ENCODE data around the gene BAZ1A.

Gene BAZ1A

DNA sequence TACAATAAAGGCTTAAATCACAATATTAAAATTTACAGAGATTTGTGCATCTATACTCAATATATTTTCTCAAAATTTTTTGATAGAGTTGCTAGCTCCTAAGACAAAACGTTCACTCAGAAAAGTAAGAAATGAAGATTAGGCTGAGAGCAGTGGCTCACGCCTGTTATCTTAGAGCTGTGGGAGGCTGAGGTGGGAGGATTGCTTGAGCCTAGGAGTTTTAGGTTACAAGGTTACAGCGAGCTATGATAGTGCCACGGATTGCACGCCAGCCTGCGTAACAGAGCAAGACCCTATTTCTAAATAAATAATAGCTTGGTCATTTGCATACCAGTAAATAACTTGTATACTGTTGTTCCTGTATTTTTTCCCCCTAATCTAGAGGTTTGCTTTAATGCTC is 125.8 kb downstream of the BAZ1A start:
- TF ChIP-seq TAF1 (IDR thresholded peaks at IDR 0.05; ENCODE audit: borderline replicate concordance, insufficient read depth, low read length) (no peak), FOXP2 (optimal IDR thresholded peaks at IDR 0.05; ENCODE audit: borderline replicate concordance, extremely low read depth, extremely low read length, insufficient read depth) (no peak)

DNA sequence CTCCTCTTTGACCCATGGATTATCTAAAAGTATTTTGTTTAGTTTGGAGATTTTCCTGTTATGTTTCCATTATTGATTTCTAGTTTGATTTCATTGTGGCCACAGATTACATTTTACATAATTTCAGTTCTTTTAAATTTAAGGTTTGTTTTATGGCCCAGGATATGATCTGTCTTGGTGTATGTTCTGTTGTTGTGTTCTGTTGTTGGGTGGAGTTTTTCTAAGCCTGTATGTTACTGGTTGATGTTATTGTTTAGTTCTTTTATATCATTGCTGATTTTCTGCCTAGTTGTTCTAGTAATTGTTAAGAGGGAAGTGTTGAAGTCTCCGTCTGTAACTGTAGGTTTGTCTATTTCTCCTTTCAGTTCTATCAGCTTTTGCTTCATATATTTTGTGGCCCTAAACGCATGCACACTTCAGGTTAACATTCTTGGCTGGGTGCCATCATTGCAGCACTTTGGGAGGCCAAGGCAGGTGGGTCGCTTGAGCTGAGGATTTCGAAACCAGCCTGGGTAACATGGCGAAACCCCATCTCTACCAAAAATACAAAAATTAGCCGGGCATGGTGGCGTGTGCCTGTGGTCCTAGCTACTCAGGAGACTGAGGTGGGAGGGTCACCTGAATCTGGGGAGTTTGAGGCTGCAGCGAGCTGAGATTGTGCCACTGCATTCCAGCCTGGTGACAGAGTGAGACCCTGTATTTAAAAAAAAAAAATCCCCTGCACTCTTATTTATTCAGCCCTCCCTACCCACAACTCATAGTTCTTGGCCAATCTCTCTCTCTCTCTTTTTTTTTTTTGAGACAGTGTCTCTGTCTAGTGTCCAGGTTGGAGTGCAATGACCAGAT is 132.7 kb downstream of the BAZ1A start:
- TF ChIP-seq SIN3A (IDR thresholded peaks at IDR 0.05; ENCODE audit: borderline replicate concordance, insufficient read depth, low read length) (no peak), POLR2AphosphoS5 (IDR thresholded peaks at IDR 0.05; ENCODE audit: low read depth, low read length) (no peak), FOXP2 (optimal IDR thresholded peaks at IDR 0.05; ENCODE audit: borderline replicate concordance, extremely low read depth, extremely low read length, insufficient read depth) (no peak), TAF1 (IDR thresholded peaks at IDR 0.05; ENCODE audit: borderline replicate concordance, insufficient read depth, low read length) (no peak), REST (IDR thresholded peaks at IDR 0.05; ENCODE audit: insufficient read depth in 1 of 2, low read depth in 2 of 2, low read length in 2 of 2) (no peak)

- TF ChIP-seq SIN3A (IDR thresholded peaks at IDR 0.05; ENCODE audit: borderline replicate concordance, insufficient read depth, low read length) (no peak), FOXP2 (optimal IDR thresholded peaks at IDR 0.05; ENCODE audit: borderline replicate concordance, extremely low read depth, extremely low read length, insufficient read depth) (no peak), TAF1 (IDR thresholded peaks at IDR 0.05; ENCODE audit: borderline replicate concordance, insufficient read depth, low read length) (no peak)
These were observed 133.3 kb downstream of the BAZ1A start for GRCh38 chr14:34741840-34742239.

DNA sequence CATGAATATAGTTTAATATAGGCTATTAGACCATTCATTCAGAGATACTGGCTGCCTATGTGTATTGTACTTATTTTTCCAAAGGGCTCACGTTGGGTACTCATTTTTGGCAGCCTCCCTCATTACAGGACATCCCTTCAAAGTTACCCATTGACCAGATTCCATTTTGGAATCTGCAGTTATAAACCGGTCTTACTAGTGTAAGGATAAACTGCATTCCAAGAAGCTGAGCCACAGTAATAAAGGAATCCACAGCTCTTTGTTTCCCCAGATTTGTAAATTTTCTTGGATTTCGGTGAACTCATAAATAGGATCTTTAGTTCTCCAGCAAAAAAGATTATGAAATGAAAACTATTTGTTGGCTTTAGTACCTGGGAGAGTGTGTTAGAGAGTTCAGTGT is 141.9 kb downstream of the BAZ1A start:
- TF ChIP-seq SIN3A (IDR thresholded peaks at IDR 0.05; ENCODE audit: borderline replicate concordance, insufficient read depth, low read length) (no peak), TAF1 (IDR thresholded peaks at IDR 0.05; ENCODE audit: borderline replicate concordance, insufficient read depth, low read length) (no peak)

DNA sequence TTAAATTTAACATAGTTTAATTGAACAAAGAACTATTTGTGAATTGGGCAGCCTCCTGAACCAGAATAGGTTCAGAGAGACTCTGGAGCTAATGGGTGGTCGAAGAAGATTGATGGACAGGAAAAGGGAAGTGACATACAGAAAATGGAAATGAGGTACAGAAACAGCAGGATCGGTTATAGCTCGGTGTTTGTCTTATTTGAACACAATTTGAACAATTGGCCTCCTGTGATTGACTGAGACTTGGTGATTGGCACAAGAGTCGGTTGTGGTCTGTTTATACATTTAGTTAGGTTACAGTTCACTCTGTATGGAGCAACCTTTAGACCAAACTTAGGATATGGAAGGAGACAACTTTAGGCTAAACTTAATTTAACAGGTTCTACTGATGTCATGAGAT is 142.4 kb downstream of the BAZ1A start:
- TF ChIP-seq TAF1 (IDR thresholded peaks at IDR 0.05; ENCODE audit: borderline replicate concordance, insufficient read depth, low read length) (no peak), POLR2AphosphoS5 (IDR thresholded peaks at IDR 0.05; ENCODE audit: low read depth, low read length) (no peak), SIN3A (IDR thresholded peaks at IDR 0.05; ENCODE audit: borderline replicate concordance, insufficient read depth, low read length) (no peak), FOXP2 (optimal IDR thresholded peaks at IDR 0.05; ENCODE audit: borderline replicate concordance, extremely low read depth, extremely low read length, insufficient read depth) (no peak), REST (IDR thresholded peaks at IDR 0.05; ENCODE audit: insufficient read depth in 1 of 2, low read depth in 2 of 2, low read length in 2 of 2) (no peak)

- TF ChIP-seq REST (IDR thresholded peaks at IDR 0.05; ENCODE audit: insufficient read depth in 1 of 2, low read depth in 2 of 2, low read length in 2 of 2), result no peak
- no peak for TF ChIP-seq POLR2AphosphoS5 (IDR thresholded peaks at IDR 0.05; ENCODE audit: low read depth, low read length)
- TF ChIP-seq SIN3A (IDR thresholded peaks at IDR 0.05; ENCODE audit: borderline replicate concordance, insufficient read depth, low read length), result no peak
- no peak for TF ChIP-seq FOXP2 (optimal IDR thresholded peaks at IDR 0.05; ENCODE audit: borderline replicate concordance, extremely low read depth, extremely low read length, insufficient read depth)
- TF ChIP-seq TAF1 (IDR thresholded peaks at IDR 0.05; ENCODE audit: borderline replicate concordance, insufficient read depth, low read length), result no peak
These were observed 151.3 kb downstream of the BAZ1A start for GRCh38 chr14:34723867-34724266.
